Esophagus muscularis mucosa (tissue), 4 donors: ENCODE results near the gene AADACL4. TPM values are rescaled to one million over a fixed set of nuclear protein-coding genes. Genes with fewer than 3 reads are reported as not detected.

ENCODE experiments used
- DNase-seq: peaks from one replicate; pipeline ENCODE4 v3.0.0-alpha.2; 2017; ENCODE audit errors: extremely low spot score
- H3K27ac ChIP-seq, 4 donors: fragments of 200-600 bp; sonication (generic); replicated peaks in 1 of 4; 1 replicate in 3 of 4; 2 replicates in 1 of 4; pipeline ENCODE4 v1.5.1; 2016 to 2019; ENCODE audit warnings: mild to moderate bottlenecking in 1 of 4
- H3K27me3 ChIP-seq, 4 donors: fragments of 200-600 bp; sonication (generic); one replicate each; pipeline versions ENCODE4 v1.5.1 to v1.6.0; 2016 to 2019
- H3K36me3 ChIP-seq, 4 donors: fragments of 200-600 bp; sonication (generic); one replicate each; pipeline ENCODE4 v1.5.1; 2016 to 2019
- H3K4me1 ChIP-seq, 4 donors: fragments of 200-600 bp; sonication (generic); one replicate each; pipeline ENCODE4 v1.5.1; 2016 to 2019
- H3K4me3 ChIP-seq, 4 donors: fragments of 200-600 bp; sonication (generic); 1 replicate in 2 of 4; 2 replicates in 2 of 4; pipeline ENCODE4 v1.5.1; 2016 to 2019; ENCODE audit warnings: mild to moderate bottlenecking in 4 of 4, moderate library complexity in 1 of 4
- H3K9me3 ChIP-seq, 4 donors: fragments of 200-600 bp; sonication (generic); 1 replicate in 3 of 4; 2 replicates in 1 of 4; pipeline ENCODE4 v1.5.1; 2016 to 2019
- EP300 ChIP-seq: sonication (generic); formaldehyde crosslinking; IDR thresholded peaks from one replicate; pipeline ENCODE4 v1.6.1; 2017; ENCODE audit warnings: antibody characterized with exemption
- POLR2A ChIP-seq: fragments of 450-650 bp; IDR thresholded peaks from one replicate; pipeline ENCODE4 v1.6.1; 2017; ENCODE audit warnings: antibody characterized with exemption, moderate library complexity, mild to moderate bottlenecking, low read depth
- POLR2AphosphoS5 ChIP-seq, 2 donors: sonication (generic); formaldehyde crosslinking; IDR thresholded peaks; one replicate each; pipeline ENCODE4 v1.6.1; 2017; ENCODE audit warnings: antibody characterized with exemption in 2 of 2
- WGBS: methylation state at CpG from one replicate; pipeline ENCODE4 v1.1.5; 2018; 5-methylcytosine and 5-hydroxymethylcytosine counted together
- intact Hi-C: fragments of 100-400 bp; cut with DNase I; formaldehyde crosslinking; loops from one replicate; pipeline ENCODE4 v1.15.1; 2023
- total RNA-seq, 4 donors: library from RNA; depleted of rRNA; stranded (reverse); fragments of >200 nt; gene quantifications; one replicate each; pipeline versions ENCODE4 v1.1.0 to v1.2.1, GENCODE V29; 2016
- TF ChIP-seq, protein P1 (sequence below), 3 experiments: fragments of 200-600 bp in 2 of 3; fragments of 450-650 bp in 1 of 3; sonication (generic) in 2 of 3; IDR thresholded peaks; one replicate each; pipeline ENCODE4 v1.5.1; 2017 to 2019; ENCODE audit warnings: antibody characterized with exemption in 3 of 3, mild to moderate bottlenecking in 2 of 3, moderate library complexity in 1 of 3

The AADACL4 gene
- total RNA-seq, 4 donors from 2014 or later, result not detected

GRCh38 chr1:12625276-12625675 lies 18.6 kb upstream of the AADACL4 start:
- H3K4me1 ChIP-seq, result peaks cover 27 to 37% (median 35%) of the 10 kb centered on the region in 4 donors
- H3K27me3 ChIP-seq, result no peaks in the 10 kb centered on the region
- intact Hi-C loops, result no loop called here
- H3K27ac ChIP-seq, result no peak overlapping the region
- no peak for DNase-seq
- H3K36me3 ChIP-seq, result no peaks in the 10 kb centered on the region
- TF ChIP-seq POLR2AphosphoS5 (IDR thresholded peaks at IDR 0.05) (no peak), POLR2A (no peak), EP300 (no peak)
- TF ChIP-seq, protein P1, sequence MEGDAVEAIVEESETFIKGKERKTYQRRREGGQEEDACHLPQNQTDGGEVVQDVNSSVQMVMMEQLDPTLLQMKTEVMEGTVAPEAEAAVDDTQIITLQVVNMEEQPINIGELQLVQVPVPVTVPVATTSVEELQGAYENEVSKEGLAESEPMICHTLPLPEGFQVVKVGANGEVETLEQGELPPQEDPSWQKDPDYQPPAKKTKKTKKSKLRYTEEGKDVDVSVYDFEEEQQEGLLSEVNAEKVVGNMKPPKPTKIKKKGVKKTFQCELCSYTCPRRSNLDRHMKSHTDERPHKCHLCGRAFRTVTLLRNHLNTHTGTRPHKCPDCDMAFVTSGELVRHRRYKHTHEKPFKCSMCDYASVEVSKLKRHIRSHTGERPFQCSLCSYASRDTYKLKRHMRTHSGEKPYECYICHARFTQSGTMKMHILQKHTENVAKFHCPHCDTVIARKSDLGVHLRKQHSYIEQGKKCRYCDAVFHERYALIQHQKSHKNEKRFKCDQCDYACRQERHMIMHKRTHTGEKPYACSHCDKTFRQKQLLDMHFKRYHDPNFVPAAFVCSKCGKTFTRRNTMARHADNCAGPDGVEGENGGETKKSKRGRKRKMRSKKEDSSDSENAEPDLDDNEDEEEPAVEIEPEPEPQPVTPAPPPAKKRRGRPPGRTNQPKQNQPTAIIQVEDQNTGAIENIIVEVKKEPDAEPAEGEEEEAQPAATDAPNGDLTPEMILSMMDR (IDR thresholded peaks at IDR 0.05), result no peak
- H3K4me3 ChIP-seq, result no peak overlapping the region
- no peaks in the 10 kb centered on the region for H3K9me3 ChIP-seq
- WGBS, result 87% methylated on average over 6 of the region's 6 CpGs

DNA sequence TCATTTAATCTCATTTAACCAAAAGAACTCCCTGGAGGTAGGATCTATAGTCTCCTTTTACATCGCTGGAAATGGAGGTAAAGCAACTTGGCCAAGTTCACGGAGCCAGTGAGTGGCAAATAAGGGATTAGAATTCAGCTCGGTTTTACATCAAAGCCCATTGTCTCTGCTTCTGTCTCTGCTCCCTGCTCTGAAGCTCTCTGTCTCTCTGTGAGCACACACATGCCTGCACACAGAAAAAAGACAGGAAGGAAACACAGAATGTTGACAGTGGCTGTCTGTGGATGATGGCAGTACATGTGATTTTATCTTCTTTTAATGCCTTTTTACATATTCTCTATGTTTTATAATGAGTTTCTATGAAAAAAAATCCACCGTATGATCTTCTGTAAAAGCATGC lies 17.0 kb upstream of the AADACL4 start:
- intact Hi-C loops, result no loop called here
- peaks cover 14 to 25% (median 19%) of the 10 kb centered on the region in 4 donors for H3K4me1 ChIP-seq
- WGBS, result 62% methylated on average over 4 of the region's 4 CpGs
- H3K9me3 ChIP-seq, result no peaks in the 10 kb centered on the region
- H3K36me3 ChIP-seq, result no peaks in the 10 kb centered on the region
- no peak overlapping the region for H3K27ac ChIP-seq
- H3K27me3 ChIP-seq, result no peaks in the 10 kb centered on the region
- TF ChIP-seq EP300 (no peak), POLR2AphosphoS5 (IDR thresholded peaks at IDR 0.05) (no peak), POLR2A (no peak)
- TF ChIP-seq, protein P1 (IDR thresholded peaks at IDR 0.05), result no peak
- no peak for DNase-seq
- H3K4me3 ChIP-seq, result no peak overlapping the region

DNA sequence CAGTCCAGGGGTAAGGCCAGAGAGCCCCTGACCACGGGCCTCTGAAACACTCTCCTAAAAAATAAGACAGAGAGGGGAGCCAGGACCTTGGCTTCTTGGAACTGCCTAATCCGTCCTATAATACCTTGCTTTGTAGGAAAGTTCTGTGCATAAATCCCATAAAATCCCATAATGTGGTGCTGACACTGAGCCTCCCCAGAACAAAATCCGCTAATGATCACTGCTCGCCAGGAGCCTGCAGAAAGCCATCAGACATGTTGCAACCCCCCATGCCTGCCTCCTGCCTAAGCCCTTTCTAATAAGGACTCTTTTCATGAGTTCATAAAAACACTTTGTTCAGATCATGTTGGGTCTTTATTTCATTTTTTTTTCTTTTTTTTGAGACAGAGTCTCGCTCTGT lies 16.6 kb upstream of the AADACL4 start:
- Histone ChIP-seq H3K4me3 (no peak overlapping the region), H3K27ac (no peak overlapping the region), H3K27me3 (no peaks in the 10 kb centered on the region), H3K9me3 (no peaks in the 10 kb centered on the region), H3K36me3 (no peaks in the 10 kb centered on the region), H3K4me1 (peaks cover 10 to 21% (median 15%) of the 10 kb centered on the region in 4 donors)
- WGBS, result 89% methylated on average over 5 of the region's 5 CpGs
- TF ChIP-seq, protein P1 (IDR thresholded peaks at IDR 0.05), result no peak
- TF ChIP-seq POLR2AphosphoS5 (IDR thresholded peaks at IDR 0.05) (no peak), EP300 (no peak), POLR2A (no peak)
- DNase-seq, result no peak
- intact Hi-C loops, result no loop called here

DNA sequence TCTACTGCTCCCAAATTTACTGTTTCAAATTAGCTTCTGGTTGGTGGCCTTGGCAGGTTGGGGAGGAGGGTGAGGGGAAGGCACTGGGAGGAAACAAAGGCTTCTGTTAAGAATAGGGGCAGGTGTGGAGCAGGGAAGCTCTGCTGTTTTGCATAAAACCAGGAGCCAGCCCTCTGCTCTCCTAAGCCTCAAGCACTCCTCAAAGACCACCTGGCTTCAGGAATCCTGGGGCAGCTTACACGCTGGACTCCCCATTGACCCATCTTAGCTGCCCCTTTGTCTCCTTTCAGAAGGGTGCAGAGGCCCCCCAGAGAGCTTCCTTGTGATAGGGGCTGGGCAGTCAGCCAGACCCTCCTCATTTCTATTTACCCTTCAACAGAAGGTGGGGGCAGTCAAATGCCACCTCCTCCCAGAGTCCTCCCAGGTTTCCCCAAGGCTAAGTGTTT lies 14.4 kb upstream of the AADACL4 start:
- Histone ChIP-seq H3K9me3 (no peaks in the 10 kb centered on the region), H3K4me1 (peaks cover 0 to 8% (median 3%) of the 10 kb centered on the region in 4 donors), H3K27ac (no peak overlapping the region), H3K36me3 (no peaks in the 10 kb centered on the region), H3K4me3 (no peak overlapping the region), H3K27me3 (no peaks in the 10 kb centered on the region)
- 100% methylated on average over 1 of the region's 1 CpG for WGBS
- TF ChIP-seq POLR2A (no peak), EP300 (no peak), POLR2AphosphoS5 (IDR thresholded peaks at IDR 0.05) (no peak)
- TF ChIP-seq, protein P1 (IDR thresholded peaks at IDR 0.05), result no peak
- intact Hi-C loops, result no loop called here
- DNase-seq, result no peak
